ENCODE results near the gene NEGR1.
"Not testable (repeated sequence)": the region's sequence is repeated elsewhere in the genome, so short reads cannot be mapped to it uniquely, and the experiment has no call there.

Gene NEGR1

DNA sequence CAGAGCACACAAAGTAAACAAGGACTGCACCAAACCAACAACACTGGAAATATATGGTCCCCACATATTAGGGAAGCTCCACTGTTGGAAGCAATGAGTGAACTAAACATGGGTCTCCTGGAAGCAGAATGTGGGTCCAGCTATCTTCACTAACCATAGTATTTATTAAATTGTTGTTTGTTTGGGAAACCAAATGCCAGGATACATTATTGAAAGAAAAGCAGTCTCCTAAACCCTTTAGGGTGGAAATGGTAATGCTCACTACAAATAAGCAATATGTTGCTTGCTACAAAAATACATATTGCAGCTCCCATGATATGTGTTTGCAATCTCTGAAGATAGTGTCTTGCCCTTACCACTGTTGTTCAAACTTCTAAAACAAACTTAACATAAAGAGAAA lies 2.2 kb downstream of the NEGR1 start:
- no peak overlapping the region for H3K4me3 ChIP-seq (replicated peaks; ENCODE audit: low read depth, low read length)
- no peak for DNase-seq (ENCODE audit: extremely low read depth, insufficient read length)
- H3K36me3 ChIP-seq (ENCODE audit: control insufficient read depth, insufficient read depth, low read length): no peaks in the 10 kb centered on the region
- no peaks in the 10 kb centered on the region; the same call in 1 of the 2 replicates for H3K27me3 ChIP-seq (replicated peaks; ENCODE audit: control insufficient read depth, insufficient read depth, low read length)
- TF ChIP-seq, protein P1, sequence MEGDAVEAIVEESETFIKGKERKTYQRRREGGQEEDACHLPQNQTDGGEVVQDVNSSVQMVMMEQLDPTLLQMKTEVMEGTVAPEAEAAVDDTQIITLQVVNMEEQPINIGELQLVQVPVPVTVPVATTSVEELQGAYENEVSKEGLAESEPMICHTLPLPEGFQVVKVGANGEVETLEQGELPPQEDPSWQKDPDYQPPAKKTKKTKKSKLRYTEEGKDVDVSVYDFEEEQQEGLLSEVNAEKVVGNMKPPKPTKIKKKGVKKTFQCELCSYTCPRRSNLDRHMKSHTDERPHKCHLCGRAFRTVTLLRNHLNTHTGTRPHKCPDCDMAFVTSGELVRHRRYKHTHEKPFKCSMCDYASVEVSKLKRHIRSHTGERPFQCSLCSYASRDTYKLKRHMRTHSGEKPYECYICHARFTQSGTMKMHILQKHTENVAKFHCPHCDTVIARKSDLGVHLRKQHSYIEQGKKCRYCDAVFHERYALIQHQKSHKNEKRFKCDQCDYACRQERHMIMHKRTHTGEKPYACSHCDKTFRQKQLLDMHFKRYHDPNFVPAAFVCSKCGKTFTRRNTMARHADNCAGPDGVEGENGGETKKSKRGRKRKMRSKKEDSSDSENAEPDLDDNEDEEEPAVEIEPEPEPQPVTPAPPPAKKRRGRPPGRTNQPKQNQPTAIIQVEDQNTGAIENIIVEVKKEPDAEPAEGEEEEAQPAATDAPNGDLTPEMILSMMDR (IDR thresholded peaks at IDR 0.05; ENCODE audit: insufficient read depth, low read length, poor library complexity, severe bottlenecking): no peak

- no peaks in the 10 kb centered on the region for H3K36me3 ChIP-seq (ENCODE audit: control insufficient read depth, insufficient read depth, low read length)
- TF ChIP-seq, protein P1 (IDR thresholded peaks at IDR 0.05; ENCODE audit: insufficient read depth, low read length, poor library complexity, severe bottlenecking): no peak
- no peak overlapping the region for H3K4me3 ChIP-seq (replicated peaks; ENCODE audit: low read depth, low read length)
- no peaks in the 10 kb centered on the region; the same call in 1 of the 2 replicates for H3K27me3 ChIP-seq (replicated peaks; ENCODE audit: control insufficient read depth, insufficient read depth, low read length)
- DNase-seq (ENCODE audit: extremely low read depth, insufficient read length): no peak
These were observed 3.9 kb downstream of the NEGR1 start for GRCh38 chr1:72278461-72278860.

- no peaks in the 10 kb centered on the region for H3K36me3 ChIP-seq (ENCODE audit: control insufficient read depth, insufficient read depth, low read length)
- TF ChIP-seq, protein P1 (IDR thresholded peaks at IDR 0.05; ENCODE audit: insufficient read depth, low read length, poor library complexity, severe bottlenecking): no peak
- no peak overlapping the region for H3K4me3 ChIP-seq (replicated peaks; ENCODE audit: low read depth, low read length)
- no peak for DNase-seq (ENCODE audit: extremely low read depth, insufficient read length)
- H3K27me3 ChIP-seq (replicated peaks; ENCODE audit: control insufficient read depth, insufficient read depth, low read length): no peaks in the 10 kb centered on the region
These were observed 10.7 kb downstream of the NEGR1 start for GRCh38 chr1:72271555-72272085.

GRCh38 chr1:72262735-72263134 lies 19.6 kb downstream of the NEGR1 start:
- no peak for DNase-seq (ENCODE audit: extremely low read depth, insufficient read length)
- H3K4me3 ChIP-seq (replicated peaks; ENCODE audit: low read depth, low read length): no peak overlapping the region
- H3K27me3 ChIP-seq (replicated peaks; ENCODE audit: control insufficient read depth, insufficient read depth, low read length): no peaks in the 10 kb centered on the region
- TF ChIP-seq, protein P1 (IDR thresholded peaks at IDR 0.05; ENCODE audit: insufficient read depth, low read length, poor library complexity, severe bottlenecking): no peak
- no peaks in the 10 kb centered on the region for H3K36me3 ChIP-seq (ENCODE audit: control insufficient read depth, insufficient read depth, low read length)

- TF ChIP-seq, protein P1 (IDR thresholded peaks at IDR 0.05; ENCODE audit: insufficient read depth, low read length, poor library complexity, severe bottlenecking): no peak
- DNase-seq (ENCODE audit: extremely low read depth, insufficient read length): no peak
These were observed 29.2 kb downstream of the NEGR1 start for GRCh38 chr1:72253132-72253531.

DNA sequence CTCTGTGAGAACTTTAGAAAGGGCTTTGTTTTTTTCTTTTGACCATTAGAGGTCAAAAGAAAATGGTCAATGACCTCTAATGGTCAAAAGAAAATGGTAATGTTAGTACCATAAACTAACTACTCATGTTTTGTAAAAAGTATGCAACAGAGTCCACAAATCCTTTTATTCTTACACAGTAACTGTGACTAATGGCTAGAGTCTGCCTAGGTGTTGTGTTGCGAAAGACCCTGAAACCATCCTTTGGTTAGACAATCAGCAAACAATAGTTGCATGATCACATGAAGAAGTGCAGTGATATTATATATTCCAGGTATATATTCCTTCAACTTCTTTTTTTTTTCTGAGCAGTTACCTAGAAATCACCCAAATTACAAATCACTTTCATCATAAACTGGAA lies 40.9 kb downstream of the NEGR1 start:
- TF ChIP-seq, protein P1 (IDR thresholded peaks at IDR 0.05; ENCODE audit: insufficient read depth, low read length, poor library complexity, severe bottlenecking): no peak
- H3K4me3 ChIP-seq (replicated peaks; ENCODE audit: low read depth, low read length): no peak overlapping the region
- no peaks in the 10 kb centered on the region for H3K27me3 ChIP-seq (replicated peaks; ENCODE audit: control insufficient read depth, insufficient read depth, low read length)
- no peaks in the 10 kb centered on the region for H3K36me3 ChIP-seq (ENCODE audit: control insufficient read depth, insufficient read depth, low read length)
- no peak for DNase-seq (ENCODE audit: extremely low read depth, insufficient read length)

More at GRCh38 chr1:72253132-72253531, 29.2 kb downstream of the NEGR1 start:
- Histone ChIP-seq H3K27me3 (replicated peaks; ENCODE audit: control insufficient read depth, insufficient read depth, low read length) (no peaks in the 10 kb centered on the region), H3K36me3 (ENCODE audit: control insufficient read depth, insufficient read depth, low read length) (no peaks in the 10 kb centered on the region), H3K4me3 (replicated peaks; ENCODE audit: low read depth, low read length) (no peak overlapping the region)

DNA sequence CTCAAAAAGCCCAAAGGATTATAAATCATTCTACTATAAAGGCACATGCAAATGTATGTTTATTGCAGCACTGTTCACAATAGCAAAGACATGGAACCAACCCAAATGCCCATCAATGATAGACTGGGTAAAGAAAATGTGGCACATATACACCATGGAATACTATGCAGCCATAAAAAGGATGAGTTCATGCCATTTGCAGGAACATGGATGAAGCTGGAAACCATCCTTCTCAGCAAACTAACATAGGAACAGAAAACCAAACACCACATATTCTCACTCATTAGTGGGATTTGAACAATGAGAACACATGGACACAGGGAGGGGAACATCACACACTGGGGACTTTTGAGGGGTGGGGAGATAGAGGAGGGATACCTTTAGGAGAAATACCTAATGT lies 46.4 kb downstream of the NEGR1 start:
- not testable (repeated sequence) for DNase-seq (ENCODE audit: extremely low read depth, insufficient read length); H3K36me3 ChIP-seq (ENCODE audit: control insufficient read depth, insufficient read depth, low read length); H3K4me3 ChIP-seq (replicated peaks; ENCODE audit: low read depth, low read length); H3K27me3 ChIP-seq (replicated peaks; ENCODE audit: control insufficient read depth, insufficient read depth, low read length)
